Effector memory CD4-positive, alpha-beta T cell (primary cell): ENCODE results near the gene CKAP4.

ENCODE experiments used
- DNase-seq, 3 donors: peaks; one replicate each; pipeline ENCODE4 v3.0.0-alpha.2; 2020
- H3K27ac ChIP-seq: 2 replicates; pipeline ENCODE4 v1.7.0; 2013; ENCODE audit warnings: mild to moderate bottlenecking, low read length, moderate library complexity; ENCODE audit not compliant: insufficient read depth, poor library complexity, severe bottlenecking
- H3K27me3 ChIP-seq: replicated peaks from 2 replicates; pipeline ENCODE4 v1.7.0; 2013; ENCODE audit warnings: mild to moderate bottlenecking, low read length; ENCODE audit not compliant: insufficient read depth, control insufficient read depth, poor library complexity, severe bottlenecking
- H3K36me3 ChIP-seq: 2 replicates; pipeline ENCODE4 v1.7.0; 2013; ENCODE audit warnings: mild to moderate bottlenecking, low read length, moderate library complexity; ENCODE audit not compliant: control insufficient read depth, insufficient read depth
- H3K4me1 ChIP-seq: 2 replicates; pipeline ENCODE4 v1.7.0; 2013; ENCODE audit warnings: low read length, mild to moderate bottlenecking; ENCODE audit not compliant: control insufficient read depth, insufficient read depth, poor library complexity, severe bottlenecking
- H3K4me3 ChIP-seq: 2 replicates; pipeline ENCODE4 v1.7.0; 2013; ENCODE audit warnings: low read length, low read depth, mild to moderate bottlenecking; ENCODE audit not compliant: insufficient read depth, poor library complexity, severe bottlenecking
- H3K9me3 ChIP-seq: 2 replicates; pipeline ENCODE4 v1.7.0; 2013; ENCODE audit warnings: mild to moderate bottlenecking, low read length, moderate library complexity; ENCODE audit not compliant: control insufficient read depth

CKAP4 gene

GRCh38 chr12:106188256-106188655, 59.6 kb downstream of the CKAP4 start:
- Histone ChIP-seq H3K27ac (no peak overlapping the region), H3K27me3 (no peaks in the 10 kb centered on the region), H3K4me3 (no peak overlapping the region), H3K36me3 (no peaks in the 10 kb centered on the region), H3K9me3 (no peaks in the 10 kb centered on the region), H3K4me1 (no peaks in the 10 kb centered on the region)
- DNase-seq = no peak
